Uterus (tissue), 4 donors: ENCODE results near the gene SMAD5. TPM values are rescaled to one million over a fixed set of nuclear protein-coding genes. Genes with fewer than 3 reads are reported as not detected.

Experiments
- DNase-seq, 2 donors: peaks; one replicate each; pipeline ENCODE4 v3.0.0-alpha.2; 2019 to 2020
- H3K27ac ChIP-seq, 2 donors: fragments of 200-600 bp; sonication (generic); 1 replicate in 1 of 2; 2 replicates in 1 of 2; pipeline ENCODE4 v1.5.1; 2016 to 2018
- H3K27me3 ChIP-seq, 2 donors: fragments of 200-600 bp; sonication (generic); one replicate each; pipeline ENCODE4 v1.5.1; 2018 to 2019; ENCODE audit warnings: control low read depth in 1 of 2
- H3K36me3 ChIP-seq, 2 donors: fragments of 200-600 bp; sonication (generic); one replicate each; pipeline ENCODE4 v1.5.1; 2019; ENCODE audit warnings: control low read depth in 1 of 2
- H3K4me1 ChIP-seq, 2 donors: fragments of 200-600 bp; sonication (generic); one replicate each; pipeline ENCODE4 v1.5.1; 2018 to 2019; ENCODE audit warnings: control low read depth in 1 of 2
- H3K4me3 ChIP-seq, 2 donors: fragments of 200-600 bp; sonication (generic); 1 replicate in 1 of 2; 2 replicates in 1 of 2; pipeline ENCODE4 v1.5.1; 2018 to 2019; ENCODE audit warnings: mild to moderate bottlenecking in 1 of 2
- H3K9me3 ChIP-seq, 2 donors: fragments of 200-600 bp; sonication (generic); one replicate each; pipeline ENCODE4 v1.5.1; 2019; ENCODE audit warnings: control low read depth in 1 of 2
- CTCF ChIP-seq, 4 experiments: fragments of 200-600 bp in 2 of 4; fragments of 450-650 bp in 2 of 4; sonication (generic) in 2 of 4; IDR thresholded peaks; one replicate each; pipeline ENCODE4 v1.5.1; 2016 to 2019; ENCODE audit warnings: antibody characterized with exemption in 4 of 4, mild to moderate bottlenecking in 2 of 4, moderate library complexity in 1 of 4
- POLR2A ChIP-seq, 2 donors: fragments of 450-650 bp; IDR thresholded peaks; one replicate each; pipeline ENCODE4 v1.6.1; 2016; ENCODE audit warnings: antibody characterized with exemption in 2 of 2, mild to moderate bottlenecking in 1 of 2, moderate library complexity in 1 of 2
- intact Hi-C: fragments of 100-400 bp; cut with DNase I; formaldehyde crosslinking; loops from one replicate; pipeline ENCODE4 v1.15.1; 2023; ENCODE audit warnings: low total_unique reads
- total RNA-seq, 4 donors: library from RNA; depleted of rRNA in 3 of 4; stranded (reverse); fragments of >200 nt in 3 of 4; gene quantifications; one replicate each; pipeline versions ENCODE4 v1.1.0 to v1.2.4, GENCODE V29; 2014 to 2023
- donor health status: DM: yes; HTN: yes; CAD: no.

Gene SMAD5
- total RNA-seq, 4 donors from 2014 or later, result 33.0 to 193 (median 102) TPM

GRCh38 chr5:136089791-136090190 is 42.9 kb upstream of the SMAD5 start:
- Histone ChIP-seq H3K27ac (peak overlapping the region; percentile 25 to 78), H3K9me3 (no peaks in the 10 kb centered on the region), H3K36me3 (no peaks in the 10 kb centered on the region), H3K4me1 (peaks cover 9 to 13% of the 10 kb centered on the region in 2 donors), H3K4me3 (no peak overlapping the region), H3K27me3 (no peaks in the 10 kb centered on the region)
- intact Hi-C loops, result no loop called here
- DNase-seq, result peak; percentile 35 to 43
- TF ChIP-seq POLR2A (IDR thresholded peaks at IDR 0.05), result no peak
- TF ChIP-seq CTCF (IDR thresholded peaks at IDR 0.05), result no peak

DNA sequence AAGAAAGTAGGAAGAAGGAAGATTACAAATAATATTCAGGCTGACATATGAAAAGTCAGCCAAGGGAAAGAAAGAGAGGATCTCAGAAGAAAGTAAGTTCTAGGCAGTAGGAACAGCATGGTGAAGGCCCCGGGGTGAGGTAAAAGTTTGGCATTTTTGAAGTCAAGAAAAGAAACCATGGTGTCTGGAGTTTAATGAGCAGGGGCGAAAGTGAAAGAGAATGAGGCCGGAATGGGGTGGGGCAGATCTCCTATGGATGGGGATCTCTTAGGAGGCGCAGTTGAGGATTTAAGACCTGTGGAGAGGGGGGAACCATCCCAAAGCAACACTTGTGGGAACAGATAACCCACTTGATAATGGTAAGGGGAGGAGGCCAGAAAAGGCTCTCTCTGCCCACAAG is 42.3 kb upstream of the SMAD5 start:
- H3K27ac ChIP-seq, result peak overlapping the region; percentile 25 to 78
- H3K4me1 ChIP-seq, result peaks cover 9 to 13% of the 10 kb centered on the region in 2 donors
- DNase-seq, result no peak
- H3K4me3 ChIP-seq, result no peak overlapping the region
- intact Hi-C loops, result no loop called here
- no peaks in the 10 kb centered on the region for H3K9me3 ChIP-seq
- TF ChIP-seq CTCF (IDR thresholded peaks at IDR 0.05) (no peak), POLR2A (IDR thresholded peaks at IDR 0.05) (no peak)
- H3K27me3 ChIP-seq, result no peaks in the 10 kb centered on the region
- H3K36me3 ChIP-seq, result no peaks in the 10 kb centered on the region

- Histone ChIP-seq H3K4me3 (no peak overlapping the region), H3K27me3 (no peaks in the 10 kb centered on the region), H3K4me1 (peaks cover 2 to 7% of the 10 kb centered on the region in 2 donors), H3K9me3 (no peaks in the 10 kb centered on the region), H3K36me3 (no peaks in the 10 kb centered on the region), H3K27ac (no peak overlapping the region)
- DNase-seq, result no peak
- TF ChIP-seq CTCF (IDR thresholded peaks at IDR 0.05) (no peak), POLR2A (IDR thresholded peaks at IDR 0.05) (no peak)
- intact Hi-C loops, result no loop called here
Measured at GRCh38 chr5:136094189-136094912, 38.3 kb upstream of the SMAD5 start.

DNA sequence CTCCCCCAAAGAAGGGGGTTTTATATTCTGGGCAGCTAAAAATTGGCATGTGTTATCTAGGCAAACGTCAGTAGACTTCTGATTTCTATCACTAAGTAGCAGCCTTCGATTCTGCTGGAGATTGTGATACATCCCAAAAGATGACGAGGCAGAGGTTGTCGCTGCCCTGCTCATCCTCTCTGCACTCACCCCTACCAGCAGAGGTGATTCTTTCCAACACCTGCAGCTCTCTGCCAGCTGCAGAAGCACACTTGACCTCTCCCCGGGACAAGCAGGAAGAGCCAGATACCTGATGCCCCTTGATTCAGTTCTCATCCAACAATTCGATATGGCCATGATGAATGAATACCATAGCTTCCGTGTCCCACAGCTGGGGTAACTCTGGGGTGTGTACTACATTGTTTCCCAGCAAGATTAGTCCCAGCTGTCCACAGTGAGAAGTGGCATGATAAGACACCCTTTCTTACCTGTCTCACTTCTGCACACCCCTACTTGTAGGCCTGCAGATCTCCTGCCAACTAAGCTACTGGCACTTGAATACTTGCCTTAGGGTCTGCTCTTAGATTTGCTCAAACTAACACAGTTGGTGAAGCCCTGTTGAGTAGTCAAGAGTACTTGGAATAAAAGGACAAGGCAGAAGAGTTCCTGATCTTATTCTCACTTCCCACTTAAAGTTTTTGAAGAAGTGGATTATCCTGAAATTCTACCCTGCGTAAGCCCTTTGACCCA is 37.6 kb upstream of the SMAD5 start:
- H3K4me1 ChIP-seq, result no peaks in the 10 kb centered on the region
- H3K4me3 ChIP-seq, result no peak overlapping the region
- H3K9me3 ChIP-seq, result no peaks in the 10 kb centered on the region
- H3K27me3 ChIP-seq, result no peaks in the 10 kb centered on the region
- intact Hi-C loops, result no loop called here
- H3K27ac ChIP-seq, result no peak overlapping the region
- no peaks in the 10 kb centered on the region for H3K36me3 ChIP-seq
- DNase-seq, result no peak
- no peak for TF ChIP-seq POLR2A (IDR thresholded peaks at IDR 0.05)
- no peak for TF ChIP-seq CTCF (IDR thresholded peaks at IDR 0.05)

DNA sequence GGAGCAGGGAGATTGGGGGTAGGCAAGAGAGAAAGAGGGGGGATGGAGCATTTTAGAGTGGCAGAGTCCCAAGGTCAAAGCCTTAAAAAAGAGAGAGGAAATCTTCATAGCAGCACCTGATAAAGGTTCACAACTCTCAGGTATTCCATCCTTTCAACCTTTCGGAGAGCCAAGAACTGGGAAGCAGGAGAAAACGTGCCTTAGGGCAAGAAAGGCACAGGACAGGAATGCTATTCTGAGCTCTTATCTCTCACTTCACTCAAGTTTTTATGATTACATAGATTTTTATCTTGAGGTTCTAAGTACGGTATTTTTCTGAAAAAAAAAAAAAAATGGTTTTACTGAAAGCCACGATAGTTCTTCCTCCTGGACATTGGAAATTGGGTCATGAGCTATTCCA is 34.5 kb upstream of the SMAD5 start:
- intact Hi-C loops, result no loop called here
- DNase-seq, result no peak

More for the DNA sequence above, 34.5 kb upstream of the SMAD5 start:
- TF ChIP-seq POLR2A (IDR thresholded peaks at IDR 0.05) (no peak), CTCF (IDR thresholded peaks at IDR 0.05) (no peak)
- no peaks in the 10 kb centered on the region for H3K36me3 ChIP-seq
- no peak overlapping the region for H3K4me3 ChIP-seq
- H3K9me3 ChIP-seq, result no peaks in the 10 kb centered on the region
- no peaks in the 10 kb centered on the region for H3K4me1 ChIP-seq
- no peak overlapping the region for H3K27ac ChIP-seq
- no peaks in the 10 kb centered on the region for H3K27me3 ChIP-seq
